Measurements from ENCODE around the gene JAKMIP1.

Gene JAKMIP1

GRCh38 chr4:6190486-6190885 lies 9.9 kb downstream of the JAKMIP1 start:
- H3K27me3 ChIP-seq (ENCODE audit: insufficient read depth, low read length, poor library complexity, severe bottlenecking) = no peaks in the 10 kb centered on the region
- H3K9me3 ChIP-seq (ENCODE audit: insufficient read depth, low read depth, low read length) = no peaks in the 10 kb centered on the region
- no peaks in the 10 kb centered on the region for H3K9me2 ChIP-seq (replicated peaks; ENCODE audit: low read depth, low read length)
- H3K4me1 ChIP-seq (ENCODE audit: insufficient read depth, low read length, poor library complexity, severe bottlenecking) = no peaks in the 10 kb centered on the region
- H2AFZ ChIP-seq (ENCODE audit: low read length) = no peak overlapping the region
- H4K20me1 ChIP-seq (ENCODE audit: insufficient read depth, low read length, poor library complexity, severe bottlenecking) = no peaks in the 10 kb centered on the region
- H3K9ac ChIP-seq (ENCODE audit: low read depth, low read length, poor library complexity, severe bottlenecking) = no peak overlapping the region
- no peaks in the 10 kb centered on the region for H3F3A ChIP-seq (ENCODE audit: low read depth)
- no peaks in the 10 kb centered on the region for H3K36me3 ChIP-seq (ENCODE audit: insufficient read depth, low read length)
- no peak overlapping the region for H3K4me2 ChIP-seq (ENCODE audit: low read depth, low read length, poor library complexity, severe bottlenecking)
- no peaks in the 10 kb centered on the region for H3K79me2 ChIP-seq (ENCODE audit: insufficient read depth, low read length)
- H3K4me3 ChIP-seq (ENCODE audit: low read length, poor library complexity, severe bottlenecking) = no peak overlapping the region
- no peak for TF ChIP-seq EZH2phosphoT487 (IDR thresholded peaks at IDR 0.05; ENCODE audit: borderline replicate concordance)
- TF ChIP-seq CTCF (conservative IDR thresholded peaks at IDR 0.05; ENCODE audit: low read length) = no peak

- Histone ChIP-seq H2AFZ (ENCODE audit: low read length) (no peak overlapping the region), H4K20me1 (ENCODE audit: insufficient read depth, low read length, poor library complexity, severe bottlenecking) (no peaks in the 10 kb centered on the region), H3F3A (ENCODE audit: low read depth) (no peaks in the 10 kb centered on the region), H3K79me2 (ENCODE audit: insufficient read depth, low read length) (no peaks in the 10 kb centered on the region), H3K27me3 (ENCODE audit: insufficient read depth, low read length, poor library complexity, severe bottlenecking) (no peaks in the 10 kb centered on the region), H3K9me3 (ENCODE audit: insufficient read depth, low read depth, low read length) (no peaks in the 10 kb centered on the region), H3K4me3 (ENCODE audit: low read length, poor library complexity, severe bottlenecking) (no peak overlapping the region), H3K4me2 (ENCODE audit: low read depth, low read length, poor library complexity, severe bottlenecking) (no peak overlapping the region), H3K9me2 (replicated peaks; ENCODE audit: low read depth, low read length) (no peaks in the 10 kb centered on the region), H3K36me3 (ENCODE audit: insufficient read depth, low read length) (no peaks in the 10 kb centered on the region), H3K4me1 (ENCODE audit: insufficient read depth, low read length, poor library complexity, severe bottlenecking) (peaks cover 2% of the 10 kb centered on the region), H3K9ac (ENCODE audit: low read depth, low read length, poor library complexity, severe bottlenecking) (no peak overlapping the region)
- no peak for TF ChIP-seq EZH2phosphoT487 (IDR thresholded peaks at IDR 0.05; ENCODE audit: borderline replicate concordance)
- TF ChIP-seq CTCF (conservative IDR thresholded peaks at IDR 0.05; ENCODE audit: low read length) = 0 out of 2 replicates have a peak, but pooled peaks have one; percentile 11
These were observed 10.8 kb downstream of the JAKMIP1 start for GRCh38 chr4:6189511-6189910.

- Histone ChIP-seq H3K4me1 (ENCODE audit: insufficient read depth, low read length, poor library complexity, severe bottlenecking) (peaks cover 8% of the 10 kb centered on the region), H3K9me3 (ENCODE audit: insufficient read depth, low read depth, low read length) (no peaks in the 10 kb centered on the region), H3K79me2 (ENCODE audit: insufficient read depth, low read length) (no peaks in the 10 kb centered on the region), H2AFZ (ENCODE audit: low read length) (no peak overlapping the region), H3K9me2 (replicated peaks; ENCODE audit: low read depth, low read length) (no peaks in the 10 kb centered on the region), H4K20me1 (ENCODE audit: insufficient read depth, low read length, poor library complexity, severe bottlenecking) (no peaks in the 10 kb centered on the region), H3K4me2 (ENCODE audit: low read depth, low read length, poor library complexity, severe bottlenecking) (no peak overlapping the region), H3F3A (ENCODE audit: low read depth) (no peaks in the 10 kb centered on the region), H3K27me3 (ENCODE audit: insufficient read depth, low read length, poor library complexity, severe bottlenecking) (no peaks in the 10 kb centered on the region), H3K36me3 (ENCODE audit: insufficient read depth, low read length) (no peaks in the 10 kb centered on the region), H3K9ac (ENCODE audit: low read depth, low read length, poor library complexity, severe bottlenecking) (no peak overlapping the region), H3K4me3 (ENCODE audit: low read length, poor library complexity, severe bottlenecking) (no peak overlapping the region)
- no peak for TF ChIP-seq CTCF (conservative IDR thresholded peaks at IDR 0.05; ENCODE audit: low read length)
- TF ChIP-seq EZH2phosphoT487 (IDR thresholded peaks at IDR 0.05; ENCODE audit: borderline replicate concordance) = no peak
These were observed 11.6 kb downstream of the JAKMIP1 start for GRCh38 chr4:6188687-6189305.

All from Loucy (cell line).